HepG2 (cell line): ENCODE data around the gene JPH2. TPM values are rescaled to one million over a fixed set of nuclear protein-coding genes. Genes with fewer than 3 reads are reported as not detected.

Source experiments
- ADNP ChIP-seq: sonication (generic); formaldehyde crosslinking; IDR thresholded peaks from 2 replicates; pipeline ENCODE4 v1.4.0; 2020; ENCODE audit warnings: missing genetic modification reagents
- HDAC2 ChIP-seq: sonication (generic); formaldehyde crosslinking; IDR thresholded peaks from 2 replicates; pipeline ENCODE4 v1.4.0; 2020; ENCODE audit warnings: missing genetic modification reagents
- HNRNPUL1 ChIP-seq: fragments of 200-400 bp; formaldehyde crosslinking; IDR thresholded peaks from 2 replicates; pipeline ENCODE4 v1.6.1; 2017; ENCODE audit warnings: low read depth, mild to moderate bottlenecking, low read length, moderate library complexity
- MEIS1 ChIP-seq: sonication (generic); formaldehyde crosslinking; IDR thresholded peaks from 2 replicates; pipeline ENCODE4 v1.9.0; 2021; ENCODE audit warnings: mild to moderate bottlenecking, missing genetic modification reagents, moderate library complexity, borderline replicate concordance
- RAD21 ChIP-seq: fragments of 450-650 bp; formaldehyde crosslinking; IDR thresholded peaks from 2 replicates; pipeline ENCODE4 v1.5.0; 2020; ENCODE audit warnings: mild to moderate bottlenecking
- RCOR2 ChIP-seq: IDR thresholded peaks from 2 replicates; pipeline ENCODE4 v1.6.1; 2016; ENCODE audit warnings: missing biosample characterization, missing genetic modification reagents
- SNAPC2 ChIP-seq: sonication (generic); formaldehyde crosslinking; IDR thresholded peaks from 2 replicates; pipeline ENCODE4 v1.8.1; 2022; ENCODE audit warnings: mild to moderate bottlenecking, missing genetic modification reagents
- TGIF2 ChIP-seq: IDR thresholded peaks from 2 replicates; pipeline ENCODE4 v1.6.1; 2016; ENCODE audit warnings: control low read depth, missing compliant biosample characterization
- THAP9 ChIP-seq: sonication (generic); formaldehyde crosslinking; IDR thresholded peaks from 2 replicates; pipeline ENCODE4; 2020; ENCODE audit warnings: missing genetic modification reagents, mild to moderate bottlenecking, borderline replicate concordance
- TSC22D2 ChIP-seq: sonication (generic); formaldehyde crosslinking; IDR thresholded peaks from 2 replicates; pipeline ENCODE4 v1.5.1; 2020; ENCODE audit warnings: missing genetic modification reagents, mild to moderate bottlenecking, borderline replicate concordance
- XRCC5 ChIP-seq: fragments of 200-400 bp; formaldehyde crosslinking; optimal IDR thresholded peaks from 2 replicates; pipeline ENCODE3; 2017; ENCODE audit warnings: mild to moderate bottlenecking, low read length
- ZHX2 ChIP-seq, 2 experiments: sonication (generic) in 1 of 2; formaldehyde crosslinking in 1 of 2; IDR thresholded peaks; 2 replicates each; pipeline versions ENCODE4 v1.6.1 to v1.9.0; 2014 to 2022; ENCODE audit warnings: antibody characterized with exemption in 1 of 2, borderline replicate concordance in 1 of 2, inconsistent platforms in 1 of 2, low read depth in 1 of 2, missing genetic modification reagents in 1 of 2
- ZNF543 ChIP-seq: sonication (generic); formaldehyde crosslinking; IDR thresholded peaks from 2 replicates; pipeline ENCODE4 v1.4.0; 2020; ENCODE audit warnings: mild to moderate bottlenecking, missing genetic modification reagents
- ZNF598 ChIP-seq: sonication (generic); formaldehyde crosslinking; IDR thresholded peaks from 2 replicates; pipeline ENCODE4 v1.5.1; 2020; ENCODE audit warnings: mild to moderate bottlenecking, missing genetic modification reagents, borderline replicate concordance
- ZNF609 ChIP-seq: sonication (generic); formaldehyde crosslinking; IDR thresholded peaks from 2 replicates; pipeline ENCODE4 v1.4.0; 2020; ENCODE audit warnings: mild to moderate bottlenecking, missing genetic modification reagents, borderline replicate concordance
- polyA plus RNA-seq, 8 experiments: library from polyadenylated mRNA; depleted of rRNA in 3 of 8; stranded (reverse) in 7 of 8; unstranded in 1 of 8; fragments of >200 nt; fragmentation: Illumina TruSeq in 4 of 8; extraction: Trizol in 4 of 8; gene quantifications; 2 replicates each; pipeline versions ENCODE4 v1.2.1 to v1.2.3, GENCODE V29; 2011 to 2016; ENCODE audit warnings: low read depth in 4 of 8, missing spikeins in 1 of 8, mixed read lengths in 1 of 8; ENCODE audit not compliant: insufficient read depth in 1 of 8
- total RNA-seq, 5 experiments: library from RNA; depleted of rRNA; stranded (reverse); fragments of >200 nt; fragmentation: Illumina TruSeq; extraction: Trizol; gene quantifications; 2 replicates each; pipeline ENCODE4 v1.2.3, GENCODE V29; 2016; ENCODE audit warnings: low read depth in 1 of 5

Gene JPH2
- total and polyA plus RNA-seq, 2 of the 13 experiments (the other 11 are each of a cell fraction or from before 2014, with no cell fraction given): 0.42 TPM; not detected in 1

- TF ChIP-seq ZHX2 (IDR thresholded peaks at IDR 0.05; ENCODE audit: low read depth) (no peak), ZHX2 (CRISPR knock-in tag; IDR thresholded peaks at IDR 0.05; ENCODE audit: borderline replicate concordance) (no peak), HNRNPUL1 (no peak), HDAC2 (peak; percentile 18; the same call in 1 of the 2 replicates), TGIF2 (no peak), RAD21 (peak; percentile 96), XRCC5 (peak; percentile 97), RCOR2 (CRISPR knock-in tag) (no peak), ZNF609 (CRISPR knock-in tag) (no peak), SNAPC2 (CRISPR knock-in tag) (no peak), MEIS1 (CRISPR knock-in tag) (no peak), ZNF598 (CRISPR knock-in tag) (no peak), ADNP (CRISPR knock-in tag) (no peak), THAP9 (peak; percentile 31; the same call in 1 of the 2 replicates), TSC22D2 (CRISPR knock-in tag) (0 out of 2 replicates have a peak, but pooled peaks have one; percentile 89), ZNF543 (no peak)
Measured at GRCh38 chr20:44215125-44215524, 28.1 kb upstream of the JPH2 start (continued).
